ENCODE measurements around the gene NLRP12. TPM values are rescaled to one million over a fixed set of nuclear protein-coding genes. Genes with fewer than 3 reads are reported as not detected.
"Not testable (repeated sequence)": the region's sequence is repeated elsewhere in the genome, so short reads cannot be mapped to it uniquely, and the experiment has no call there.

The NLRP12 gene
- total and polyA plus RNA-seq, 2 donors (not counting 1 experiment from before 2014, with no cell fraction given): not detected

DNA sequence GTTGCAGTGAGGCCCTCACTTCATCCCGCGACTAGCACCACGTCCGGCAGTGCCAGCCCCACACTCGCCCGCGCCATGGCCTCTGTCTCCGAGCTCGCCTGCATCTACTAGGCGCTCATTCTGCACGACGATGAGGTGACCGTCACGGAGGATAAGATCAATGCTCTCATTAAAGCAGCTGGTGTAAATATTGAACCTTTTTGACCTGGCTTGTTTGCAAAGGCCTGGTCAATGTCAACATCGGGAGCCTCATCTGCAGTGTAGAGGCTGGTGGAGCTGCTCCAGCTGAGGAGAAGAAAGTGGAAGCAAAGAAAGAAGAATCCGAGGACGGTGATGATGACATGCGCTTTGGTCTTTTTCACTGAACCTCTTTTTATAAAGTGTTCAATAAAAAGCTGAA is 48.6 kb downstream of the NLRP12 start:
- TF ChIP-seq, protein P1, sequence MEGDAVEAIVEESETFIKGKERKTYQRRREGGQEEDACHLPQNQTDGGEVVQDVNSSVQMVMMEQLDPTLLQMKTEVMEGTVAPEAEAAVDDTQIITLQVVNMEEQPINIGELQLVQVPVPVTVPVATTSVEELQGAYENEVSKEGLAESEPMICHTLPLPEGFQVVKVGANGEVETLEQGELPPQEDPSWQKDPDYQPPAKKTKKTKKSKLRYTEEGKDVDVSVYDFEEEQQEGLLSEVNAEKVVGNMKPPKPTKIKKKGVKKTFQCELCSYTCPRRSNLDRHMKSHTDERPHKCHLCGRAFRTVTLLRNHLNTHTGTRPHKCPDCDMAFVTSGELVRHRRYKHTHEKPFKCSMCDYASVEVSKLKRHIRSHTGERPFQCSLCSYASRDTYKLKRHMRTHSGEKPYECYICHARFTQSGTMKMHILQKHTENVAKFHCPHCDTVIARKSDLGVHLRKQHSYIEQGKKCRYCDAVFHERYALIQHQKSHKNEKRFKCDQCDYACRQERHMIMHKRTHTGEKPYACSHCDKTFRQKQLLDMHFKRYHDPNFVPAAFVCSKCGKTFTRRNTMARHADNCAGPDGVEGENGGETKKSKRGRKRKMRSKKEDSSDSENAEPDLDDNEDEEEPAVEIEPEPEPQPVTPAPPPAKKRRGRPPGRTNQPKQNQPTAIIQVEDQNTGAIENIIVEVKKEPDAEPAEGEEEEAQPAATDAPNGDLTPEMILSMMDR (conservative IDR thresholded peaks at IDR 0.05 in 1 of 2, IDR thresholded peaks at IDR 0.05 in 1 of 2; ENCODE audit: low read depth in 1 of 2, low read length in 2 of 2): no peak
- no peak for TF ChIP-seq EZH2 (IDR thresholded peaks at IDR 0.05; ENCODE audit: low read length, missing control alignments)
- Histone ChIP-seq H3K79me2 (ENCODE audit: control insufficient read depth, insufficient read depth, low read length) (no peaks in the 10 kb centered on the region), H3K36me3 (ENCODE audit: control insufficient read depth, insufficient read depth, low read length) (no peaks in the 10 kb centered on the region), H4K20me1 (ENCODE audit: control insufficient read depth, extremely low read depth, insufficient read depth, low read length) (no peaks in the 10 kb centered on the region), H3K27me3 (ENCODE audit: control insufficient read depth, insufficient read depth, low read length) (no peaks in the 10 kb centered on the region), H3K4me3 (replicated peaks in 1 of 4; ENCODE audit: control extremely low read depth in 1 of 4, insufficient read depth in 1 of 4, low read depth in 3 of 4, low read length in 4 of 4) (no peak overlapping the region), H3K9me3 (ENCODE audit: control insufficient read depth, insufficient read depth, low read depth, low read length) (no peaks in the 10 kb centered on the region), H3K27ac (ENCODE audit: insufficient read depth, low read length) (no peak overlapping the region), H2AFZ (ENCODE audit: low read length) (no peak overlapping the region), H3K4me2 (ENCODE audit: extremely low read depth, insufficient read depth, low read length) (no peak overlapping the region), H3K9ac (ENCODE audit: insufficient read depth, low read length) (no peak overlapping the region), H3K4me1 (ENCODE audit: control insufficient read depth, extremely low read depth, insufficient read depth, low read length) (no peaks in the 10 kb centered on the region)
- DNase-seq (ENCODE audit: low read depth in 2 of 2): no peak

DNA sequence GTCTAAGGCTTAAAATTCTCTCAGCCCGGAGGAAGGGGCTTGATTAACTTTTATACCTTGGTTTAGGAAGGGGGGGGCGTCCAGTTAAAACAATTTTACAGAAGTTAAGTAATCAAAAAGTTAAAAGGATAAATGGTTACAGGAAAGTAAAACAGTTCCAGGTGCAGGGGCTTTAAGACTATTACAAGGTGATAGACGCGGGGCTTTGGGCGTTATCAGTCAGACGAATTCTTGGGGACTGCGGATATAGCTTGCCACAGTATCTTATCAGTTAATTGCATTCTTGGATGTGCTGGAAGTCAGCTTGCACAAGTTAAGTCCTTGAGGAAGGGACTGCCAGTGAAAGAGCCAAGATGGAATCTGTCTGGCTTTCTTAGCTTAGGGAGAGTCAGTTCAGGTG is 49.6 kb downstream of the NLRP12 start:
- H3K9me3 ChIP-seq (ENCODE audit: control insufficient read depth, insufficient read depth, low read depth, low read length); DNase-seq (ENCODE audit: low read depth in 2 of 2); H3K79me2 ChIP-seq (ENCODE audit: control insufficient read depth, insufficient read depth, low read length); H3K27me3 ChIP-seq (ENCODE audit: control insufficient read depth, insufficient read depth, low read length); H3K4me1 ChIP-seq (ENCODE audit: control insufficient read depth, extremely low read depth, insufficient read depth, low read length); H3K36me3 ChIP-seq (ENCODE audit: control insufficient read depth, insufficient read depth, low read length); H4K20me1 ChIP-seq (ENCODE audit: control insufficient read depth, extremely low read depth, insufficient read depth, low read length); H3K27ac ChIP-seq (ENCODE audit: insufficient read depth, low read length); H3K4me3 ChIP-seq (replicated peaks in 1 of 4; ENCODE audit: control extremely low read depth in 1 of 4, insufficient read depth in 1 of 4, low read depth in 3 of 4, low read length in 4 of 4); H3K9ac ChIP-seq (ENCODE audit: insufficient read depth, low read length); H2AFZ ChIP-seq (ENCODE audit: low read length); H3K4me2 ChIP-seq (ENCODE audit: extremely low read depth, insufficient read depth, low read length): not testable (repeated sequence)

DNA sequence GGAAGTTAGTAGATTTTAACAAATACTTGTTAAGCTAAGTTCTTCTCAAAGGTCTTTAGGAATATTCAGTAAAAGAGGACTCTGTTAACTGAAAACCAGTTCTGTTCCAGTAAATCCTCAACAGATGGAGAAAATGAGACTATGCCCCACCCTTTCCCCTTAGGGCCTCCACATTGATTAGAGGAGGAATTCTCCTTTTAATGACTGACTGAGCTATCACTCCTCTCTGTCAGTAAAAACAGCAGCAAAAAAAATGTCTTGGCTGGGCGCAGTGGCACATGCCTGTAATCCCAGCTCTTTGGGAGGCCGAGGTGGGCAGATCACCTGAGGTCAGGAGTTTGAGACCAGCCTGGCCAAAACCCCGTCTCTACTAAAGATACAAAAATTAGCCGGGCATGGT is 50.1 kb downstream of the NLRP12 start:
- H3K4me3 ChIP-seq (replicated peaks in 1 of 4; ENCODE audit: control extremely low read depth in 1 of 4, insufficient read depth in 1 of 4, low read depth in 3 of 4, low read length in 4 of 4): no peak overlapping the region
- no peaks in the 10 kb centered on the region for H3K27me3 ChIP-seq (ENCODE audit: control insufficient read depth, insufficient read depth, low read length)
- no peaks in the 10 kb centered on the region for H3K79me2 ChIP-seq (ENCODE audit: control insufficient read depth, insufficient read depth, low read length)
- H4K20me1 ChIP-seq (ENCODE audit: control insufficient read depth, extremely low read depth, insufficient read depth, low read length): no peaks in the 10 kb centered on the region
- no peak overlapping the region for H2AFZ ChIP-seq (ENCODE audit: low read length)
- H3K9me3 ChIP-seq (ENCODE audit: control insufficient read depth, insufficient read depth, low read depth, low read length): no peaks in the 10 kb centered on the region
- H3K27ac ChIP-seq (ENCODE audit: insufficient read depth, low read length): no peak overlapping the region
- TF ChIP-seq, protein P1 (conservative IDR thresholded peaks at IDR 0.05 in 1 of 2, IDR thresholded peaks at IDR 0.05 in 1 of 2; ENCODE audit: low read depth in 1 of 2, low read length in 2 of 2): no peak
- TF ChIP-seq EZH2 (IDR thresholded peaks at IDR 0.05; ENCODE audit: low read length, missing control alignments): no peak
- H3K36me3 ChIP-seq (ENCODE audit: control insufficient read depth, insufficient read depth, low read length): no peaks in the 10 kb centered on the region
- H3K4me1 ChIP-seq (ENCODE audit: control insufficient read depth, extremely low read depth, insufficient read depth, low read length): no peaks in the 10 kb centered on the region
- H3K9ac ChIP-seq (ENCODE audit: insufficient read depth, low read length): no peak overlapping the region
- no peak overlapping the region for H3K4me2 ChIP-seq (ENCODE audit: extremely low read depth, insufficient read depth, low read length)
- DNase-seq (ENCODE audit: low read depth in 2 of 2): no peak
